GM21515 (cell line): Measurements from ENCODE around the gene EFHD2.
"Not testable (repeated sequence)": the region's sequence is repeated elsewhere in the genome, so short reads cannot be mapped to it uniquely, and the experiment has no call there.

Source experiments
- ATAC-seq: cut with Tn5 transposase; IDR thresholded peaks from one replicate; pipeline ENCODE4 v1.9.1; 2021; ENCODE audit not compliant: unreplicated experiment

The EFHD2 gene

GRCh38 chr1:15410884-15411245 lies 1.2 kb downstream of the EFHD2 start:
- no peak for ATAC-seq

GRCh38 chr1:15411593-15412137 lies 2.0 kb downstream of the EFHD2 start:
- ATAC-seq, result peak; percentile 45

GRCh38 chr1:15412175-15412800 lies 2.6 kb downstream of the EFHD2 start:
- no peak for ATAC-seq

- ATAC-seq, result no peak
Observed at GRCh38 chr1:15412843-15413242, 3.2 kb downstream of the EFHD2 start.

GRCh38 chr1:15413563-15414444 lies 4.1 kb downstream of the EFHD2 start:
- ATAC-seq, result no peak

GRCh38 chr1:15414445-15414983 lies 4.8 kb downstream of the EFHD2 start:
- no peak for ATAC-seq

- no peak for ATAC-seq
Observed at GRCh38 chr1:15417059-15417934, 7.6 kb downstream of the EFHD2 start.

GRCh38 chr1:15418806-15419515 lies 9.3 kb downstream of the EFHD2 start:
- ATAC-seq, result no peak

- ATAC-seq, result no peak
Observed at GRCh38 chr1:15420853-15421465, 11.3 kb downstream of the EFHD2 start.

- ATAC-seq, result no peak
Observed at GRCh38 chr1:15422871-15423270, 13.2 kb downstream of the EFHD2 start.

- ATAC-seq, result no peak
Observed at GRCh38 chr1:15423355-15424077, 13.8 kb downstream of the EFHD2 start.

GRCh38 chr1:15424146-15424667 lies 14.5 kb downstream of the EFHD2 start:
- no peak for ATAC-seq

- ATAC-seq, result no peak
Observed at GRCh38 chr1:15424981-15425380, 15.3 kb downstream of the EFHD2 start.

GRCh38 chr1:15425521-15425920 lies 15.8 kb downstream of the EFHD2 start:
- no peak for ATAC-seq

- no peak for ATAC-seq
Observed at GRCh38 chr1:15425958-15426357, 16.3 kb downstream of the EFHD2 start.

GRCh38 chr1:15426492-15427279 lies 17.0 kb downstream of the EFHD2 start:
- no peak for ATAC-seq

GRCh38 chr1:15427280-15427666 lies 17.6 kb downstream of the EFHD2 start:
- no peak for ATAC-seq

GRCh38 chr1:15428252-15428651 lies 18.6 kb downstream of the EFHD2 start:
- ATAC-seq, result not testable (repeated sequence)
